ENCODE measurements around the gene POLL.

Gene POLL

DNA sequence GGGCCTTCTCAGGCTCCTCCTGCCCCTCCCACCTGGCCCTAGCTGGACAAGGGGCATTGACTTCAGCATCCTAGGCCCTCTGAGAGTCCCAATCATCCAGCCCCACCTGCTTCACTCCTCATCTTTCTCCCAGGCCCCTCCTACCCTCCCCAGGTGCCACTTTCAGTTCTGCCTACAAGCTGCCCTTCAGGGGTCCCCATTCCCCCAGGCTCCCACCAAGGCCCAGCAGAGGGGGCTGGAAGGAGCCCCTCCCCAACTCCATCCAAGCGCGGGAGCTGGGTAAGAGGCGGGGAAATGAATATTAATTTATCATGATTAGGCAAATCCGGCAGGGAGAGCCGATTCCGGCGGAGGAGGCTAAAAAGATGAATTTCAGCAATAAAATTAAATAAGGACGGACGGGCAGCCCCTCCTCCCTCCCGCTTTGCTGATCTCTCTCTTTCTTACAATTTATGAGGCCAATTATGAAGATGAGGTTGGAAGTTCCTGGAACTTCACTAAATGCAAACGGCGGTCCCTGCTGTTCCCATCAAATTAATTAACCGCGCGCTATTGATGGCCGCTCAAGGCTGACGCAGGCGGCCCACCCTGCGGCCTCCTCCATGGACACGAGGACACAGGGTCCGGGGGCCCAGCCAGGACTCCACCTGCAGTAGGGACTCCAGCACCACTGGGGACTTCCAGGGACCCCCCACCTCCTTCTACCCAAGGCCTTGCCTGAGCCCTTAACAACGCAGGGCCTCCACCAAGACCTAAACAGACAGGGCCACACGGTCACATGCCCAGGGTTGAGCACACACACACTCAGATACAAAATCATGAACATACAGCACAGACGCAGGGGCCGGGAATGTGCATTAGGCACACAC is 13.9 kb downstream of the POLL start:
- DNase-seq, result no peak

DNA sequence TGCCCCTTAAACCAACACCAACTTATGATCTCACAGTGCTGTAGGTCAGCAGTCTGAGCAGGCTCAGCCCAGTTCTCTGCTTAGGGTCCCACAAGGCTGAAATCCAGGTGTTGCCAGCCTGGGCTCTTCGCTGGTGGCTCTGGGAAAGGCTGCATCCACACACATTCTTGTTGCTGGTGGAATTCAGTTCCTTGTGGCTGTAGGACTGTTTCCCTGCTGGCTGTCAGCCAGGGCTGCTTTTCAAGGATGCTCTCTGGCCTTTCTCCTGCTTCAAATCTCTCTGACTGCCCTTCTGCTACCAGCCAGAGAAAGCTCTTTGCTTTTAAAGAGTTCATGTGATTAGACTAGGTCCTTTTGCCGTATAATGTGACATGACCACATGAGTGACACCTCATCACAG is 15.3 kb downstream of the POLL start:
- DNase-seq, result no peak

DNA sequence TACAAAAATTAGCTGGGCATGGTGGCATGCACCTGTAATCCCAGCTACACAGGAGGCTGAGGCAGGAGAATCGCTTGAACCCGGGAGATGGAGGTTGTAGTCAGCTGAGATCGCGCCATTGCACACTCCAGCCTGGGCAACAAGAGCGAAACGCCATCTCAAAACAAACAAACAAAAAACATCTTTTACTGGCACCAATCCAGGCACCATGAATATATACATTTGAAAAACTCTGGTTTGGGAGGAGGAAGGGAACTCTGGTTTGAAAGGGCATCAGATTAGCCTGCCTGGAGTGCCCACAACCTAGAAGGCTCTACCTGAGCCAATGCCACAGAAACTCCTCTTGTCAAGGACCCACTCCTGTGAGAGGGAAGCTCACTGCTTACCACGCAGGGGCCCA is 15.9 kb downstream of the POLL start:
- no peak for DNase-seq

DNA sequence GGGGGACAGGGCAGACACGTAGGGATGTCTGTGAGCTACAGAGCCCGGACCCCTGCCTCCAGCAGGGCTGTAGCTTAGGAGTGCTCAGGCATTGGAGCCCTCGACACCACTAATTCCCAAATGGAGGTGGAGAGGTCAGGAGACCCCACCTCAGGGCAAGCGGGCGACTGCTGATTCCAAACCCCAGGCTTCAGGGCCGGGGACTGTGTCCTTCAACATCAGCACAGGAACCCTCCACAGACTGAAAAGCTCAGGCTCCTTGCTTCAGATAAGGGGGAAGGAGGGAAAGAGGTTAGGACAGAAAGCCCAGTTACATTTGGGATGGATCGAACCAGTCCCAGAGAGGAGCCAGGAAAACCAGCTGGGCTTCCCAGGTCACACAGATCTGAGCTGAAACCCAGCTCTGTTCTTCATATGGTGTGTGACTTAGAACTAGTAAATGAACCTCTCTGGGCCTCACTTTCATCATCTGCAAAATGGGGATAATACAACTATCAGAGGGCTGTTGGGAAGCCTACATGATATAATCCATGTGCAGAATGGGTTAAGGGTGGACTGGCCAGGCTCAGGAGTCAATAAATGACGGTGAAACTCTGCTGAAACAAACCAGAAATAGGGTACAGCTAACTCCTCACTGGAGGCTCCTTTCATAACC is 16.7 kb downstream of the POLL start:
- no peak for DNase-seq

DNA sequence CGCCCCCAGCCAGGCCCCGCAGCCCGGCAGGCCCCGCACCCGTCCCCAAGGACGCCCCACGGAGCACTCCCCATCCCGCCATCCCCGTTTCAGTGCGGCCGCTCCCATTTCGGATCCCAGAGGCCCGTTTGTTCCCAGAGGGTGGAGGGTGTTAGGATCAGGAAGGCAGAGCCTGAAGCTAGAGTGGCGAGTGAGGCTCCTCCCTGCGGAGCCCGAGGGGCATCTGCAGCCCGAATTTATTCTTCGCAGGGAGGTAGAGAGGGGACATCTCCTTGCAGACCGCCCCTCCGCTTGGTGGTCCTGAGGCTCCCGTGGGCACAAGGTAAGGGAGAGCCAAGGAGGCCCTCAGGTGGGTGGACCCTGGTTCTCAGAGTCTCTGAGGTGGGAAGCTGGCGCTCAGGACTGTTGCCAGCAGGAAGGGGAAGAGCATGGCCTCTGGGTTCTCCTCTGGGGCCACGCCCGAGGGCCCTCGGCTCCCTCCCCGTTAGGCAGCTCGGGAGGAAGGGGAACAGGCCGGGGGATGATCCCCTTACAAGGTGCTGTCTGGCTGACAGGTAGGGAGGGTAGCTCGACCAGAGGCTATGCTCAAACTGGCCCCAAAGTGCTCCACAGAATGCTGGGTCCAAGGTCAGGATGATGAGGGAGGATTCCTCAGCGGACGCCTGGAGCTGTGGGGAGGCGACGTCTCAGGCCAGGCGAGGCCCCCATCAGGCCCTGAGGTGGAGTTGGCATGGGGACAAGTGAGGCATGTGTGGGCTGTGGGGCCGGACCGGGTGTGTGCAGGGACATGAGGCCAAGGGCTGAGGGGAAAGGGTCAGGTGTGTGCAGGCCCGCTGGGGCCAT is 17.4 kb downstream of the POLL start:
- DNase-seq, result no peak

DNA sequence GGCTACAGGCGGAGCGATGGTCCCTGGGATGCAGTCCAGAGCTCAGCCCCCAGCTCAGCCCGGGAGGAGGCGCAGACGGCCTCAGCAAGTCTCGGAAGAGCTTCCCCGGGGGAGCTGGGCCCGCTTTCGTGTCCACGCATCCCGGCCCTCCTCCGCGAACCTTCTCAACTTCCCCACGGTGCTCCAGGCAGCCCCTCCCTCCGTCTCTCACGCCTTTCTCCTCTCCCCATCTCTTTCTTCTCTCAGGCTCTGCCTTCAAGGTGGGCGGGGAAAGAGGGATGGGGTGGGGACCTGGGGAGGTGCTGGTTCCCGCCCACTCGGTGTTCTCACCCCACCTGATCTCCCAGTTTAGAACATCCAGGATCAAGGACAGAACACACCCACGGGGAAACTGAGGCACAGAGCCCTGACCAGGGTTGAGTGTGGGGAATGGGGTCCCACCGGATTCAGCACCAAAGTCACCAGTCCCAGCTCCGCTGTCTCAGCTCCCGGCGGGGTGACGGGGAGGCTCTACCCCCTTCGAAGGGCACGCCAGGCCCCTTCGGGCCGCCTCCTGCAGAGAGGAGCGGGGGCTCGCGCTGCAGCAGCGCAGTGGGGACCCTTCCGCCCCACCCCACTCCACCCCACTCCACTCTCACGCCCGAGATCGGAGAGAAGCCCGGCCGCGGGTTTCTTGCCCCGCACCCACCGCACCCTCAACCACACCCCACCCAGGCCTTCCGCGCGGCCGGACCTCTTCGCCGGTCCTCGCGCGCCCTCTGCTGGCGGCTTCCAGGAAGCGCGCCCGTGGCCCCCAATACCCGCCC is 18.2 kb downstream of the POLL start:
- peak; percentile 86 for DNase-seq

DNA sequence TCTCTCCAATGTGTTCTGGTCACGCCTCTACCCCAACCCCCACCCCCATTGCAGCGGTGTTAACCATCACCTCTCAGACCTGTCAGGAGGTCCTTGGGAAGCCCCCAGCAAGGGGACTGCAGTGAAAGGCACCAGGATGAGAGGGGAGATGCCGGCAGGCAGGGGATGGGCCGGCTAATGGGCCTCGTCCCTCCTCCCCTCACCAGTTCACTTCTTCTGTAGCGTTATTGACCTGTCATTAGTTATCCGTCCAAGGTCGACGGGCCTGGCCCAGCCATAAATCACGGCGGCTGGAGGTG is 18.8 kb downstream of the POLL start:
- no peak for DNase-seq

DNA sequence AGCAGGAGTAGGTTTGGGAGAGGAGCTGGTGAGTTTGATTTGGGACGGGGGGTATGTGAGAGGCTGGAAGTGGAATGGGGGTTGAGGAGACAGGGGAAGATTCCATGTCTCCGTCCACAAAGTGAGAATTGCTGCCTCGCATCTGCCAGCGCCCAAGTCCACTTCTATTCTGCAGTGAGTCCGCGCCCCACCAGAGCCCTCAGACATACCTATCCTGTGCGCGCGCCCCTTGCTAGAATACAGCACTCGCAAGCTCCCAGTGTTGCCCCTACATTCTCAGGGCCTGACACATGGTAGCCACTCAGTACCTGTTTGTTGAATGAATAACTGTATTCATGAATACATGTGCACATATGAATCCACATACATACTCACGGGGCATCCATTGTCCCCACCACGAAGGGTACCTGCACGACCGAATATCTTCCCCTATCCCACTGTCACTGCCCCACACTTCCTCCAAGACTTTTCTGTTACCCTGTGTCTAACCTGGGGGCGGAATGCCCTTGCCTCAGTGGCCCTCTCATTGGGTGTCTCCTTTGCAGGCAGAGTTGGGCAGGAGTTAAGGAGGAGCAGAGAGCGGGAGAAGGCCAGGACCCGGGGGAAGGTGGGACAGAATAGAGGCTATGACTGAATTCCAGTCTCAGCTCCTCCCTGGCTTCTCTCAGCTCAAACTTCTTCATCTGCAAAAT is 19.9 kb downstream of the POLL start:
- no peak for DNase-seq

DNA sequence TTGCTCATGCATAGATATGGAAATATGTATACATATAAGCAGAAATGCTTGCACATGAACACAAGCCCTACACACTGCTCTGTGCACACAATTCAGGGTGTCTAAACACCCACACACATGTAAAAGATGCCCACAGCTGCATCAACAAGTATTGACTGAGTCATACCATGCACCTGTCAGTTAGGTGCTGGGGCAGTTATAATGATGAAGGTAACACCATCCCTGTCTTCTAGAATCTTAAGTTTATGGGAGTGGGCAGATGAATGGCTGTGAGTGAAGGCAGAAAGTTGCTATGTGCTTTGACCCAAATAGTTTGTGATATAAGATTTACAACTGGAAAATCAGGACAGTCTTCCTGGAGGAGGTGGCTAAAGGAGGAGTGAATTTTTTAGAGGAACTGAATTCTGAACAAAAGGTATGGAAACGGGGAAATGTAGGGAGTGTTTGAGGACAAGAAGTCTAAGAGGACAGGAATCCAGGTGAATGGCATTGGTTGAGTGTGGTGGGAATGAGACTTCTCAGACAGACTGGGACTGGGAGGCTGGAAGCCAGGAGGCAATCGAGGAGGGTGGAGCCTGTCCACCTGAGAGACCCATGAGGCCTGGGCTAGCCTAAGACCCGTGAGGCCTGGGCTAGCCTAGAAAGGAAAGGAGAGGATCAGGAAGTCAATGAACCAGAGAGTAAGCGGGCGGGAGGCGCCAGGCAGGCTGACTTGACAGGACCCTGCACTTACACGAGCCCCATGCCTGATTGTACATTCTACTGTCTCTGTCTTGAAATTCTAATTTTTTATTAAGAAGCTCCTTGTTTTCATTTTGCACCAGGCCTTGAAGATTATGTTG is 20.7 kb downstream of the POLL start:
- no peak for DNase-seq

DNA sequence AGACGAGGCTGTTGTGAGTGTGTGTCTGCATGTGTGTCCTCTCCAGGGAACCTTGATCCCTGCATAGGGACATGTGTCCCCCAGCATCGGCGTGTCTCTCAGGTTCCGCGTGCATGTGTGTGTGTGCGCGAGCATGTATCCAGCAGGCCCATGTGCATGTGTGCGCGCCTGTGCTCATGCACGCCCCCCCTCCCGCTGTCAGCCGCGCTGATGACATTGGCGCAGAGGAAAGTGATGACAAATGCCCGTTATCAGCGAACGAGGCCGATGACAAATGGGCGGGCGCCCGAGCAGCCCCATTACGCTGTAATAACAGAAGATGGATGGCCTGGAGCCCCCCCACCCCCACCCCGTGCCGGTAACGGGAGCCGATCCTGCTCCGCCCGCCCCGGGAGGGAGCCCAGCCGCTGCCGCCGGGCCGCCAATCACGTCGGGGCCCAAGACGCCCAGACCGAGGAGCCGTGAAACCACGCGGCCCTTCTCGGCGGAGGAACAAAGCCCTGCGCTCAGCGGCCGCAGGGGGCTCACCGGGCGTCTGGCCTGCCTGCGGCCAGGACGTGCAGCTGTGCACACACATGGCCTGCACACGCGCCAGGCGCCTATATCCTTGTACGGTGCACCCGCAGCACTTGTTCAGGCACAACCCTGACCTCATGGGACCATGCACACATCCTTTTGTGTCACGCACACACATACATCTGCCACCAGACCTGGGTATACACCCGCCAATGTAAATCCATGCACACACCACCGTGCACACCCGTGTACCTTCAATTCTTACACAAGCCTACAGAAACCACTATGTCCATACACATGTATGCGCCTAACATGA is 21.5 kb downstream of the POLL start:
- peak; percentile 43 for DNase-seq

DNA sequence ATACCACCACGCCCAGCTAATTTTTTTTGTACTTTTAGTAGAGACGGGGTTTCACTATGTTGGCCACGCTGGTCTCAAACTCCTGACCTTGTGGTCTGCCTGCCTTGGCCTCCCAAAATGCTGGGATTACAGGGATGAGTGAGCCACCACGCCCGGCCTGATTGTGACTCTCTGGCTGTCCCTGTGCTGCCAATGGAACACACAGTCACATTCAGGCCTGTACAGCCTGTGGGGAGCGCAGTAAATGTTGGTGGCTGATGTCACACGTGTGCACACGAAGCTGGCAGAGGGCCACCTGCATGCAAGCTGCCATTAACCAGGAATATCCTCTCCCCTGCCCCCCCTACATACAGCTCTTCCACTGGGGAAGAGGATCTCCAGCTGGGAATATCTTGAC is 22.1 kb downstream of the POLL start:
- no peak for DNase-seq

DNA sequence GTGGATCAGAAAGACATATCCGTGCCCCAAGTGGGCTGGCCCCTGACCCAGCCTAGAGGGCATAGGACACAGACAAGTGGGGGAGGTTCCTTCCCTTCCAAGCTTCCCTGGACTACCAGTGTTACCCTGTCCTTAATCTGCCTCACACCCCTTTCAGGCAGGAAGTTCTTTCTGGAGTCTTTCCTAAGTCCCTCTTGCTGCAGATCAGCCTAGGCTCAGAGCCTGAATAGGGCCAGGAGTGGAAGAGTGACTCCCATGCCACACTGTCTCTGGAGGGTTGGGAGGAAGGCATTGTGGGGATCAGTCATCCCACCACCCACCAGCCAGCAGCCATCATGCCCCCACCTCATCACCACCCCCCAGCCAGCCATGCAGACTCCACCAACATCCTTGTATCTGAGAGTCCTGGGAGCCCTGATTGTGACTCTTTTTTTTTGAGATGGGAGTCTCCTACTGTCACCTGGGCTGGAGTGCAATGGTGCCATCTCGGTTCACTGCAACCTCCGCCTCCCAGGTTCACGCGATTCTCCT is 22.6 kb downstream of the POLL start:
- peak; percentile 20 for DNase-seq

DNA sequence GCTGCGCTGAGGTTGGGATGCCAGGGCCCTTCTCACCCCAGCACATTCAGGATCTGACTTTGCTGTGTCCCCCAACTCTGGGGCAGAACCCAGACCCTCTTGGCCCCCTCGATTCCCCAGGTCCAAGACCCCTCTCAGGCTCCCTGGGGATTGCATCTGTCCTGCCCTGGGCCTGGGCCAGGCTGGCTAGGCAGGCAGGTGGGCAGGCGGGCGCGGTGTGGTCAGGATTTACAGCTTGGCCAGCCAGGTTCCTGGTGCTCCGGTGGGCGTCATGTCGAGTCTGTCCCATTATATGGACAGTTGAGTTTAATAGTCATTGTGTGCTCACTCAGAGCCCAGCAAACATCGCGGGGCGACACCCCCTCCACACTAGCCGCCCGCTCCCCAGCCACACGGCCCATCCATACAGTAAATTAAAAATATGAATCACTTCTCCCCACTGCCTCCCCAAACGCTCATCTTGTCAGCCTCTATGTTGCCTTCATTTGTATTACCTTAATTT is 23.5 kb downstream of the POLL start:
- peak; percentile 17 for DNase-seq

DNA sequence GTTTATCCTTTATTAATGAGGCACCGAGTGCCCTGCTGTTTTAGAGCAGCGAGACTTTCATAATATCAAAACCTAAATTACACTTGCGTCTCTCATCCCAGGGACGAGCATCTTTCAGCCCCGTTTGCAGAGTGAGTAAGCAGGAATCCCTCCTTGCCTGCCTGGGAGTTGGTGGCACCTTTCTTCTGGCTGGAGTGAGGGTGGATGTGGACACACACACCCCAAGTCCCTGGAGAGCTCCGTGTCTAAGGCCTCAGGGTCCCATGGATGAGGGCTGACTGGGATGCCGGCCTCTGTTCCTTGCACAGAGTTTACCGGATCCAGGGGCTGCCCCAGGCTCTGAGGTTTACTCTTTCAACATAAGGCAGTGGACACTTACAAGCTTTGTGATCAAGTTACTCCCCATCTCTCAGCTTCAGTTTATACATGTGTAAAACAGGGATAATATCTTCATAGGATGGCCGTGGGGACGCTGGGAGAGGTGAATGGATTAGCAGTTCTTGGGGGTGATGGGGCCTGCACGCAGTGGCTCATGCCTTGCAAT is 24.5 kb downstream of the POLL start:
- DNase-seq, result no peak

DNA sequence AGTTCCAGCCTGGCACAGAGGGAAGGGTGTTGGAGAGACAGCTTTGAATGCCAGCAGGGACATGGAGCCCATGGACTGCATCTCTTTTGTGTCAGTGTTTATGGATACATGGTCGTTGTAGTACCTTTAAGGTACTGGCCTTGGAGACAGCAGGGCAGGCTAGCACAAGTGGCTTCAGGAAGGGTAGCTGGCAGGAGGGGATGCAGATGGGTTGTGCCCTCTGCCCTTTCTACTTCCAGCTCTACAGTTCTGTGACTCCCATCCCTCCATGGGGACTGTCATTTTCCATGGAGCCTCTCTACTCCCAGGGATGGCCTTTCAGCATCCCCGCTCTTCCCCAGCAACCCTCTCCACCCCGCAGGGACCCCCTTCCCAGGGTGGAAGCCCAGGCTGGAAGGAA is 25.1 kb downstream of the POLL start:
- DNase-seq, result no peak

DNA sequence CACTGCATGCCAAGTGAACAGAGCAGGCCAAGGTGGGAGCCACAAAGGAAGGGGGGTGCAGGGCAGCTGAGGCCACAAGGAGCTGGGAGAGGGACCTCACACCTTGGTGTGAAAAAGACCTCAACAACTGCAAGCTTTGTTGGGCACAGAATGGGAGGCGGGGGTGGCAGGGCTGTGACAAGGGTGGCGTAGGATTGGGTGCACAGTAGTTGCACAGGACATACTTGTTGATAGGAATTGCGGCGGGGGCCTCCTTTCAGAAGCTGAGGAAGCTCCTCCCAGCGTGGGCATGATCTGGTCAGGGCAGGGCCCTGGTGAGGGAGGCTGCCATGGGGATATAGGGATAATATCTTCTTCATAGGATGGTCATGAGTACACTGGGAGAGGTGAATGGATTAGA is 25.8 kb downstream of the POLL start:
- no peak for DNase-seq

DNA sequence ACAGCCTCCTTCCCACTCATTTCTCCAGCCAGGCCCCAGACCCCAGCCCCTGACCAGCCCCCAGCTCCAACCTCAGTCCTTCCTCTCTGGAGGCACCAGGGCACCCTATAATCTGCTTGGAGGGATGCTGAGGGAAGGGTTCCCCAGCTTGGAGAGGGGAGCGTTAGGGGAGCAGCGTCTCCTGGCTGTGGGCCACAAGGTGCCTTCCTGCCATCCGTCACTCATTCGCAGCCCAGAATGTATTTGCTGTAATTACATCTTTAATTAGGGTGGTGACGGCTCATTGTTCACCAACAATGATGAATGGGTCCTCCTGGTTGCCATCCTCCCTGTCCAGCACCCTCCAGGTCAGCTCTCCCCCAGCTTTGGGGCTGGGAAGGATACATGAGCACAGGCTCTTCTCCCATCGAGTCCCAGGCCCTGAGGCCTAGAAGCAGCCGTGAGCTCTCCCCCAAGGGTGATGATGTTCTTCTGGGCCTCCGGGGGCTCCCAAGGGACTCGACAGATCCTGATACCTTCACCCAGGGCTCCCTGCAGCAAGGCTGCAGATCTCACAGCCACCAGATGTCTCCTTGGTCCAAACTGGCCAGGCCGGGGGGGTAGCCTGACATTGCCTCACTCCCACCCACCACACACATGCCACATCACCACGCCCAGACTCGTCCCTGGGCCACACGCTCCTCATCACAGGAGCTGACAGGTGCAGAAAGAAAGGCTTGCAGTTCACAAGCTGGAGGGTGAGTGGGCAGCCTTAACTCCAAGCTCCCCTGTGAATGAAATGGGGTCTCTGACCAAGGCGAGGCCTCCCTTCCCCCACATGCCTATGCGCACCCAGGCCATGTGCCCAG is 26.8 kb downstream of the POLL start:
- peak; percentile 23 for DNase-seq

DNA sequence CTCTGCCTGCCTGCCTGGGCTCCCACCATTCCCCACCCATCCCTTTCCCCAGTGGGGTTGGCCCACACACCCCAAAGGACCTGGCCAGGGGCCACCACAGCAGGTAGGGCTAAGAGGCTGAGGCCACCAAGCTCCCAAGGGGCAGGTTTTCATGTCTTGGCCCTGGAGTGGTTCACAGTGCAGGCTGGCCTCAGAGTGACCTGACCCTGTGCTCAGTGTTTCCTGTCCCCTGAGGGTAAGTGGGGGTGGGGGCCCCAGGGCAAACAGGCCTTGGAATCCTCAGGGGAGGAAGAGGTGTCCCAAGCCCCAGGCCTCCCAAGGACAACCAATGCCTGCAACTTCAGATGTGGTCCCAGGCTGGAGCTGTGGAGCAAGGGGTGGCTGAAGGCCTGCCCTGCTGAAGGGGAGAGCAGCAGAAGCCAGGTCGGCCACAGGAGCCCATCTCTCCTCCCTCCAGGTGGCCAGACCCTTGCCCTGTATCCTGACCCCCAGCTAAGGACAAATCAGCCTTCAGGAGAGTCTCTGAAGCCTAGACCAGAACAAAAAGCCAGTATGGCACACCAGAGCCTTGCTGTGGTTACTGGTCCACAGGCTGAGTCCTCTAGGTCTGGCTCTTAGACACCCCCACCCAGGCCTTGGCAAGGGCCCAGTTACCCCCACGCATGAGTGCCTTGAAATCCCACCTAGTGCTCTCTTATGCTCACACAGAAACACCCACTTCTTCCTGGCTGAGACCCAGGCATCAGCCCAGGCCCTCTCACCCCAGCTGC is 27.6 kb downstream of the POLL start:
- DNase-seq, result no peak

Data from left hindlimb (tissue), 1 donor.